Loucy (cell line): ENCODE results near the gene TXNIP.

ENCODE experiments used
- H2AFZ ChIP-seq: fragments of 200-600 bp; sonication (generic); 2 replicates; pipeline ENCODE4 v1.6.0; 2016; ENCODE audit warnings: antibody characterized with exemption, mild to moderate bottlenecking, low read length, moderate library complexity
- H3F3A ChIP-seq: fragments of 200-600 bp; 2 replicates; pipeline ENCODE4 v1.6.0; 2016; ENCODE audit warnings: antibody characterized with exemption, low read depth, mild to moderate bottlenecking
- H3K27me3 ChIP-seq: fragments of 200-600 bp; sonication (generic); 2 replicates; pipeline ENCODE4 v1.6.1; 2014; ENCODE audit warnings: low read length, mild to moderate bottlenecking; ENCODE audit not compliant: insufficient read depth, poor library complexity, severe bottlenecking
- H3K36me3 ChIP-seq: fragments of 200-600 bp; sonication (generic); 2 replicates; pipeline ENCODE4 v1.6.1; 2016; ENCODE audit warnings: low read length; ENCODE audit not compliant: insufficient read depth
- H3K4me1 ChIP-seq: fragments of 200-600 bp; sonication (generic); 2 replicates; pipeline ENCODE4 v1.5.1; 2014; ENCODE audit warnings: low read length, mild to moderate bottlenecking; ENCODE audit not compliant: insufficient read depth, poor library complexity, severe bottlenecking
- H3K4me2 ChIP-seq: fragments of 200-600 bp; sonication (generic); 2 replicates; pipeline ENCODE4 v1.6.0; 2014; ENCODE audit warnings: antibody characterized with exemption, low read length, low read depth, mild to moderate bottlenecking; ENCODE audit not compliant: poor library complexity, severe bottlenecking
- H3K4me3 ChIP-seq: fragments of 200-600 bp; sonication (generic); 2 replicates; pipeline ENCODE4 v1.5.1; 2014; ENCODE audit warnings: low read length, mild to moderate bottlenecking, mixed read lengths; ENCODE audit not compliant: poor library complexity, severe bottlenecking
- H3K79me2 ChIP-seq: fragments of 200-600 bp; sonication (generic); 2 replicates; pipeline ENCODE4 v1.6.1; 2014; ENCODE audit warnings: low read length; ENCODE audit not compliant: insufficient read depth
- H3K9ac ChIP-seq: fragments of 200-600 bp; sonication (generic); 2 replicates; pipeline ENCODE4 v1.6.0; 2014; ENCODE audit warnings: mild to moderate bottlenecking, low read depth, low read length, moderate library complexity; ENCODE audit not compliant: poor library complexity, severe bottlenecking
- H3K9me2 ChIP-seq: fragments of 200-600 bp; sonication (generic); replicated peaks from 2 replicates; pipeline ENCODE4 v1.6.1; 2016; ENCODE audit warnings: low read depth, low read length, mixed read lengths
- H3K9me3 ChIP-seq: fragments of 200-600 bp; sonication (generic); 2 replicates; pipeline ENCODE4 v1.6.1; 2014; ENCODE audit warnings: mild to moderate bottlenecking, antibody characterized with exemption, low read length, low read depth; ENCODE audit not compliant: insufficient read depth
- H4K20me1 ChIP-seq: fragments of 200-600 bp; sonication (generic); 2 replicates; pipeline ENCODE4 v1.6.0; 2014; ENCODE audit warnings: antibody characterized with exemption, low read length, mild to moderate bottlenecking; ENCODE audit not compliant: insufficient read depth, poor library complexity, severe bottlenecking
- EZH2phosphoT487 ChIP-seq: fragments of 200-600 bp; IDR thresholded peaks from 2 replicates; pipeline ENCODE4 v1.6.1; 2018; ENCODE audit warnings: antibody characterized with exemption, mild to moderate bottlenecking, moderate library complexity, borderline replicate concordance
- TF ChIP-seq, protein P1 (sequence below): fragments of 200-600 bp; sonication (generic); conservative IDR thresholded peaks from 2 replicates; pipeline ENCODE4 v1.5.1; 2014; ENCODE audit warnings: mild to moderate bottlenecking, antibody characterized with exemption, low read length

The TXNIP gene

DNA sequence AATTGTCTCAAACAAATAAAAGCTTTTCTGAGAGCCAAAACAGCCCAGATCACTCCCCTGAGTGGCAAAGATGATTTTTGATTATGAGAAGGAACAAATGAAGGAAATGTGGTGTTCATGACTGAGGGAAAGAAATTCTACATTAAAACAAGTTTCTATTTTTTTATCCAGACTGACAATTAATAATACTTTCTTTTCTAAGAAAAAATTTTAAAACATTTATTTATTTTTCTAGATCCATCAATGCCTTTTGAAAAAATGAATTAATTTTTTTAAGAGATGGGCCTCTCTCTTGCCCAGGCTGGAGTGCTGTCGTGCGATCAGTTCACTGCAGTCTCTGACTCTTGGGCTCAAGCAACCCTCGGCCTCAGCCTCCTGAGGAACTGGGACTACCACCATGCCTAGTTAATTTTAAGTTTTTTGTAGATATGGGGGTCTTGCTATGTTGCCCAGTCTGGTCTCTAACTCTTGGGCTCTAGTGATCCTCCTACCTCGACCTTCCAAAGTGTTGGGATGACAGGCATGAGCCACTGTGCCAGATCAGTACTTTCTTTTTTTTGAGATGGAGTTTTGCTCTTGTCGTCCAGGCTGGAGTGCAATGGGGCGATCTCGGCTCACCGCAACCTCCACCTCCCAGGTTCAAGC is 11.2 kb upstream of the TXNIP start:
- Histone ChIP-seq H3K9me2 (no peaks in the 10 kb centered on the region), H3K27me3 (no peaks in the 10 kb centered on the region), H3K9ac (peak overlapping the region; percentile 39), H3K4me3 (no peak overlapping the region), H3K79me2 (no peaks in the 10 kb centered on the region), H3F3A (no peaks in the 10 kb centered on the region), H4K20me1 (no peaks in the 10 kb centered on the region), H3K9me3 (no peaks in the 10 kb centered on the region), H3K4me1 (no peaks in the 10 kb centered on the region), H3K4me2 (no peak overlapping the region), H2AFZ (no peak overlapping the region), H3K36me3 (no peaks in the 10 kb centered on the region)
- TF ChIP-seq, protein P1, sequence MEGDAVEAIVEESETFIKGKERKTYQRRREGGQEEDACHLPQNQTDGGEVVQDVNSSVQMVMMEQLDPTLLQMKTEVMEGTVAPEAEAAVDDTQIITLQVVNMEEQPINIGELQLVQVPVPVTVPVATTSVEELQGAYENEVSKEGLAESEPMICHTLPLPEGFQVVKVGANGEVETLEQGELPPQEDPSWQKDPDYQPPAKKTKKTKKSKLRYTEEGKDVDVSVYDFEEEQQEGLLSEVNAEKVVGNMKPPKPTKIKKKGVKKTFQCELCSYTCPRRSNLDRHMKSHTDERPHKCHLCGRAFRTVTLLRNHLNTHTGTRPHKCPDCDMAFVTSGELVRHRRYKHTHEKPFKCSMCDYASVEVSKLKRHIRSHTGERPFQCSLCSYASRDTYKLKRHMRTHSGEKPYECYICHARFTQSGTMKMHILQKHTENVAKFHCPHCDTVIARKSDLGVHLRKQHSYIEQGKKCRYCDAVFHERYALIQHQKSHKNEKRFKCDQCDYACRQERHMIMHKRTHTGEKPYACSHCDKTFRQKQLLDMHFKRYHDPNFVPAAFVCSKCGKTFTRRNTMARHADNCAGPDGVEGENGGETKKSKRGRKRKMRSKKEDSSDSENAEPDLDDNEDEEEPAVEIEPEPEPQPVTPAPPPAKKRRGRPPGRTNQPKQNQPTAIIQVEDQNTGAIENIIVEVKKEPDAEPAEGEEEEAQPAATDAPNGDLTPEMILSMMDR: no peak
- no peak for TF ChIP-seq EZH2phosphoT487

GRCh38 chr1:146001709-146002108 is 5.3 kb upstream of the TXNIP start:
- Histone ChIP-seq H3K9ac (no peak overlapping the region), H3K4me3 (no peak overlapping the region), H3F3A (0 out of 2 replicates have a peak, but pooled peaks cover 4% of the 10 kb centered on the region), H3K36me3 (no peaks in the 10 kb centered on the region), H4K20me1 (no peaks in the 10 kb centered on the region), H2AFZ (no peak overlapping the region), H3K4me2 (no peak overlapping the region), H3K79me2 (peaks cover 4% of the 10 kb centered on the region; the same call in 1 of the 2 replicates), H3K27me3 (no peaks in the 10 kb centered on the region), H3K4me1 (peaks cover 21% of the 10 kb centered on the region), H3K9me3 (no peaks in the 10 kb centered on the region), H3K9me2 (no peaks in the 10 kb centered on the region)
- no peak for TF ChIP-seq EZH2phosphoT487
- TF ChIP-seq, protein P1: no peak

DNA sequence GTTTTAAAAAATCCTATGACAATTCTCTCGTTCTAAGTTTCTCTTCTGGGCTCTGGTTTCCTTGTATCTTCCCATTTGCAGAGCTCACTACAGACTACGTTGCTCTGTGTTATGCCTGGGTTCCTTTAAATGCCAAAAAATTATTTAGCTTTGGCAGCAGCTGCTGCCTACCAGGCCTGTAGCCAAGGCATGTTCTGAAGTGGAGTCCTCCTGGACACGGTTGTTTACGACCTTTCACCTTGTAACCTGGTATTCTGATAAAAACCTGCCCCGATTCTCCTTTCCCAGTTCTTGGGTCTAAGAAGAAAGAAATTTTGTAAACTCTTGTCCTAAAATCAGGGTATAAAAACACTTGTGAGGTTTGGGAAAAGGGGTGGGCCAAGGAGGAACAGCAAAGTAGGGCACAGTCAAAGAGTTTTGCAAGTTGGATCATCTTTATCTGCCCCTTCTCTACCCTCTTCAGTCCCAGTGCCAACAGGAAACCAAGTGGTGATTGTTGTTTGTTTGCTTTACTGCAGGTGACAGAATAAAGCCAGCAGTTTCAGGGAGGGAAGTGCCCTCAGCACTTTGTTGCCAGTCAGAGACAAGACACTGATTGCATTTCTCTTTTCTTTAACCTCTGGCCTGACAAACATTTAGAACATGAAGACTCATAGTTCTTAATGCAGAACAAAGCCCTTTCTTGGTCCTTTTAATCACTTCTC is 3.1 kb upstream of the TXNIP start:
- H3K4me3 ChIP-seq: no peak overlapping the region
- H3K9ac ChIP-seq: peak overlapping the region; percentile 38
- peak overlapping the region; percentile 9; the same call in 1 of the 2 replicates for H2AFZ ChIP-seq
- H3K27me3 ChIP-seq: peaks cover 9% of the 10 kb centered on the region
- H3K9me2 ChIP-seq: no peaks in the 10 kb centered on the region
- H3K36me3 ChIP-seq: peaks cover 9% of the 10 kb centered on the region; the same call in 1 of the 2 replicates
- H3K9me3 ChIP-seq: no peaks in the 10 kb centered on the region
- H3K4me1 ChIP-seq: peaks cover 21% of the 10 kb centered on the region
- H3F3A ChIP-seq: 0 out of 2 replicates have a peak, but pooled peaks cover 4% of the 10 kb centered on the region
- no peak for TF ChIP-seq EZH2phosphoT487
- TF ChIP-seq, protein P1: no peak
- H3K79me2 ChIP-seq: peaks cover 25% of the 10 kb centered on the region
- peak overlapping the region; percentile 33 for H3K4me2 ChIP-seq
- H4K20me1 ChIP-seq: peaks cover 17% of the 10 kb centered on the region
